ENCODE results near the gene RBM47.

- no peak for TF ChIP-seq POLR2A (IDR thresholded peaks at IDR 0.05; ENCODE audit: low read depth, low read length)
- TF ChIP-seq POLR2AphosphoS5 (IDR thresholded peaks at IDR 0.05; ENCODE audit: low read depth, low read length): no peak
Observed at GRCh38 chr4:40572692-40573310, 56.9 kb downstream of the RBM47 start.
